Brain pericyte (primary cell): ENCODE results near the gene EHBP1L1.
"Not testable (repeated sequence)": the region's sequence is repeated elsewhere in the genome, so short reads cannot be mapped to it uniquely, and the experiment has no call there.

Experiments used
- DNase-seq: peaks from one replicate; pipeline ENCODE4 v3.0.0-alpha.2; 2012; ENCODE audit warnings: low read depth, low spot score

EHBP1L1 gene

GRCh38 chr11:65560555-65561418 is 15.1 kb upstream of the EHBP1L1 start:
- peak; percentile 72 for DNase-seq

DNA sequence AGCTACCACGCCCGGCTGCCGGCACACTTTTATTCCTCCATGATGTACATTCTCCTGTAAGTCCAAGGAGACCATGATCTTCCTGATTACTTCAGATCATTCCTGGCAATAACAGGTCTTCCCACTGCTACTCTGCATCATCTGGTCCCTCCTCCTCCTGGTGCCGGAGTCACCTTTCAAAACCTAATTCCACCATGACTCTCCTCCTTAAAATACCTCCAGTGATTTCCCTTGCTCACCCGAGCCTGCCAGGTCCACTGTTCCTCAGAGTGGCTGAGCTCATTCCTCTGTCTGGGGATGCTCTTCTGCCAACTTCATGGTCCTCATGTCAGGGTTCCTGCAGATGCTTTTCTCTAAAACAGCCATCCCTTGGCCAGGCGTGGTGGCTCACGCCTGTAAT is 13.8 kb upstream of the EHBP1L1 start:
- DNase-seq: no peak

GRCh38 chr11:65562788-65563187 is 13.1 kb upstream of the EHBP1L1 start:
- DNase-seq: no peak

GRCh38 chr11:65563601-65564000 is 12.3 kb upstream of the EHBP1L1 start:
- DNase-seq: no peak

GRCh38 chr11:65564879-65565559 is 10.8 kb upstream of the EHBP1L1 start:
- DNase-seq: not testable (repeated sequence)

- no peak for DNase-seq
These were observed 10.0 kb upstream of the EHBP1L1 start for GRCh38 chr11:65565624-65566453.

DNA sequence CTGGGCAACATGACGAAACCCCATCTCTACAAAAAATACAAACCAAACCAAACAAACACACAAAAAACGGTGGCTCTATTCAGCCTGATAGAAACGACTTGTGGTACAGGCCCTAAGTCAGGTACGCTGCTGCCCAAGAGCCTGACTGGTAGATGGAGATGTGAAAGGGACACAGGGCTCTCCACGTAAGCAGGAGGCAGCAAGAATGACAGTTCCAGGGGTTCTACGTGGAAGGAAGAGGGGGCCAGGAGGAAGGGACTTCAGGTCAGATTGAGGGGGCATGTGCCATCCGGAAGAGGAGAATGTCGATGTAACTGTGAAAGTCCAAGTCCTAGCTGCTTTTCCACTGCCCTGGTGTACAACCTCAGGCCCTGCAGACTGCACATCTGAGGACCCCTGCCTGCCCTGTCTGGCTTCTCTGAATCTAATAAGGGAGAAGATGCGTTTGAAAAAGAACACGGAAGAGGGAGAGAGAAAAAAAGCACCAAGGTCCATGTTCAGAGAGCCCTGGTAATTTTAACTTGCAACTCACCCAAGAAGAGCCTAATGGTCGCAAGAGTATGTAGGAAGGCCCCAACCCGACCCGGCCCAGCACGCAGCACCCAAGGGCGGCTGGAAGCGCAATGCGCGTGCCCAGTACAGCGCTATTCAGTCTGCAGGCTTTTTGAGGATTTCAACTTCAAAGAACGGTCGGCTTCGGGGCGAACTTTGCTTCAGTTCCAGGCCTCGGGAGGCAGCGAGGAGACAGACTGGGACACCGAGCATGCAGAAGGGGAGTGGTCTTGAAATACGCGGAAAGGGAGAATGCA is 6.5 kb upstream of the EHBP1L1 start:
- no peak for DNase-seq

DNA sequence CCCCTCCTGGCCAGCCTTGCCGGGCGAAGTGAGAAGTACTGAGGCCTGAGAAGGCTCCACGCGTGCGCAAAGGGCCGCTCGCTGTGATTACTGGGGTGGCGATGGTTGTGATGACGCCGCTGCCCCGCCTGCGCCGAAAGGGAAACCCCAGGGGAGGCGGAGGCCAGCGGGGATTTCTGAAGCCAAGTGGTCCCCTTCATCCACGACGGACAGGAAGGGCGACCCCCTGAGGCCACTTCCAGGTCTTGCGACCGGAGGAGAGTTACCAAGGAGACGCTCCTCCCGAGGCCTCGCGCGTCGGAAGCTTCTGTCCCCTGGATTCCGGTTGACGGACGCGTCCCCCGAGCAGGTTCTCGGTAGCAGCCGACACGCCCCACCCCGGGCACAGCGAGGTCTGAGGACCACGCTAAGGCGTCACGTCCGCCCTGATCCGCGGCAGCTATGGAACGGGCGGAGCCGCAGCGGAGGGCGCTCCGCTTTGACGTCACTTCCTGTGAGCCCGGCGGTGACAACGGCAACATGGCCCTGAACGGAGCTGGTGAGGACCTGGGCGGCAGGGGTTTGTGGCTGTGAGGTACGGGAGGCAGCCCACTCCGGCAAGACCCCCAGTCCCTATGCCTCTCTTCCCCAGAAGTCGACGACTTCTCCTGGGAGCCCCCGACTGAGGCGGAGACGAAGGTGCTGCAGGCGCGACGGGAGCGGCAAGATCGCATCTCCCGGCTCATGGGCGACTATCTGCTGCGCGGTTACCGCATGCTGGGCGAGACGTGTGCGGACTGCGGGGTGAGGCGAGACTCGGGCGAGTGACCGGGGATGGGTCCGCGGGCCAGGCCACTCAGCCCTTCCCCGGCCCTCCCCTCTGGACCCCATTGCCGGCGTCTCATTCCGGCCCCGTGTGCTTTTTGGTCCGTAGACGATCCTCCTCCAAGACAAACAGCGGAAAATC is 5.6 kb upstream of the EHBP1L1 start, which contains the start of gene ZNRD2:
Gene ZNRD2 (plus strand): TSS at position 505 of the 946 bp plus-strand sequence. CDS start 15 bp downstream, at position 520.
- DNase-seq: peak; percentile 89

DNA sequence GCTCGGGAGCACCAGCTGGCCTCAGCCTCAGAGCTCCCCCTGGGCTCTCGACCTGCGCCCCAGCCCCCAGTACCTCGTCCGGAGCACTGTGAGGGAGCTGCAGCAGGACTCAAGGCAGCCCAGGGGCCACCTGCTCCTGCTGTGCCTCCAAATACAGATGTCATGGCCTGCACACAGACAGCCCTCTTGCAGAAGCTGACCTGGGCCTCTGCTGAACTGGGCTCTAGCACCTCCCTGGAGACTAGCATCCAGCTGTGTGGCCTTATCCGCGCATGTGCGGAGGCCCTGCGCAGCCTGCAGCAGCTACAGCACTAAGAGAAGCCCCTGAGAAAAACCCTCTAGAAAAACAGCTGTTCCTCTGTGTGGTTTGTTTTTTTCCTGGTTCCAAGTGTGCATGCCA is 4.4 kb upstream of the EHBP1L1 start:
- no peak for DNase-seq

GRCh38 chr11:65571940-65572339 is 3.9 kb upstream of the EHBP1L1 start:
- no peak for DNase-seq

DNA sequence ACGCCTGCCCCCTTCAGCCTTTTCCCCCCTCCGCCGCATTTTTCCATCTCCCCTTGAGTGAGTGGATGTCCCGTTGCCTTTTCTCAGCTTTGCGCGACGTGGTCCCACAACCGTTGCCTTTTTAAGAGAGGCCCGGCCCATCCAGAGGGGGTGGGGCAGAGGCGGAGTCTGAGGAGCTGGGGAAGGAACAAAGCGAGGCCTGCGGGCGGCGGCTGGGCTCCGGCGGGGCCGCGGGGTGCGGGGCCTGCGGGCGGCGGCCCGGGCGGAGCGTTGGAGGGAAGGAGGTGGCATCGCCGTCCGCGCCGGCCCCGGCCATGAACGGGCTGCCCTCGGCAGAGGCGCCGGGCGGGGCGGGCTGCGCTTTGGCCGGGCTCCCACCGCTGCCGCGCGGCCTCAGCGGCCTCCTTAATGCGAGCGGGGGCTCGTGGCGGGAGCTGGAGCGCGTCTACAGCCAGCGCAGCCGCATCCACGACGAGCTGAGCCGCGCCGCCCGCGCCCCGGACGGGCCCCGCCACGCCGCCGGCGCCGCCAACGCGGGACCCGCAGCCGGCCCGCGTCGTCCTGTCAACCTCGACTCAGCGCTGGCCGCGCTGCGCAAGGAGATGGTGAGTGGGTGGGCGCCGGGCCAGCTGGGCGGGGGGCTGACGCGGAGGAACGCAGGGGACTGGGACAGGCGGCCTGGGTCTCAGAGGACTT is 3.3 kb upstream of the EHBP1L1 start, which contains the start of gene FAM89B:
Gene FAM89B (plus strand): TSS at position 183 of the 696 bp plus-strand sequence. CDS start 132 bp downstream, at position 315.
- no peak for DNase-seq

DNA sequence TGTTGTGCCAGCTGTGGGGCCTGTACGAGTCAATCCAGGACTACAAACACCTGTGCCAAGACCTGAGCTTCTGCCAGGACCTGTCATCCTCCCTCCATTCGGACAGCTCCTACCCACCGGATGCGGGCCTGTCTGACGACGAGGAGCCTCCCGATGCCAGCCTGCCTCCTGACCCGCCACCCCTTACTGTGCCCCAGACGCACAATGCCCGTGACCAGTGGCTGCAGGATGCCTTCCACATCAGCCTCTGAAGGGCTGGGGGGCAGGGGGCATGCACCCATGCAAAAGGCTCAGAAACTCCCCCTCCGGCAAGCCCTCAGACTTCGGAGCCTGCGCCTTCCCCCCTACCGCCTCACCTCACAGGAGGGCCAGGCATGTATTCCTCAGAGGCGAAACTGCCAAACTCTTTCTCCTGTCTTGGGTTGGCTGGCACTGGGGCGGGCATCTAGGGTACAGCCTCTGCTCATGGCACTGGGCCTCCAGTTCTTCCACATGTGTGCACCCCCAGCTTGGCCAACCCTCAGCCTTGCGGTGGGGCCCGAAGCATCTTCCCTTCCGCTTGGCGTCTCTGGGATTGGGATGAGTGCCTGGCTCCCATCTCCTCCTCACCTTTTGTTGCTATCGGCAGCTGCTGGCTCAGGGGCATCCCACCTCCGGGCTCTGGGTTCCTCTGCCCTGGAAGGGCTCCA is 2.3 kb upstream of the EHBP1L1 start:
- no peak for DNase-seq

DNA sequence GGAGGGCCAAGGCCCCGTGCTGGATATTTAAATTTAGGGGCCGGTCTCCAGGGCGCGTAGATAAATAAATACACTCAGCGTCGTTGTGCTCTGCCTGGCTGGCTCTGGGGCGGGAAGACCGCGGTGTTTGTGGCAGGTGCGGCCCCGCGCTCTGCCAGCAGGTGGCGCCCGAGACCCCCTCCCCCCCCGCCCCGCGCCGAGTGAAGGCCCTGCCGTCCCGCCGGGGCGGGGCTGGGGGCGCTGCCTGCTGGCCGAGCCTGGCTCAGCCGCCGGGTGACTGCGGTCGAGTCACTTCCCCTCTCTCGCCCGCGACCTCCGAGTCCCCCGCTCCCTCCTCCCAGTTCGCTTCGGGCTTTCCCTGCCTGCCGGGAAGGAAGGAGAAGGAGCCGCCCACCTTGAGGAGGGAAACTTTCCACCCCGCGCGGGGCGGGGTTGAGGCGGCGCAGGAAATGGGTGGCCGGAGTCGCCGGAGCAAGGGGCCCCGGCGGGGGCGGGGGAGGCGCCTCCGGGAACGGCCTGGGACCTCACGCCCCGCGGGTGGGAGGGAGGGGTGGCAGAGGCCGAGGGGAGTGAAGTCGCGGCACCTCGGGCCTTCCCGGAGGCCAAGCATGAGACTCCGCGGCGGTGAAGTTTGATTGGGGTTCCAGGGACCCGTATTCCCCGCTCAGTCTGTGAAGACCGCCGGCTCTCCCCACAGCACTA is 1.6 kb upstream of the EHBP1L1 start:
- peak; percentile 67 for DNase-seq

GRCh38 chr11:65574811-65575567 is 864 bp upstream of the EHBP1L1 start:
- DNase-seq: no peak

DNA sequence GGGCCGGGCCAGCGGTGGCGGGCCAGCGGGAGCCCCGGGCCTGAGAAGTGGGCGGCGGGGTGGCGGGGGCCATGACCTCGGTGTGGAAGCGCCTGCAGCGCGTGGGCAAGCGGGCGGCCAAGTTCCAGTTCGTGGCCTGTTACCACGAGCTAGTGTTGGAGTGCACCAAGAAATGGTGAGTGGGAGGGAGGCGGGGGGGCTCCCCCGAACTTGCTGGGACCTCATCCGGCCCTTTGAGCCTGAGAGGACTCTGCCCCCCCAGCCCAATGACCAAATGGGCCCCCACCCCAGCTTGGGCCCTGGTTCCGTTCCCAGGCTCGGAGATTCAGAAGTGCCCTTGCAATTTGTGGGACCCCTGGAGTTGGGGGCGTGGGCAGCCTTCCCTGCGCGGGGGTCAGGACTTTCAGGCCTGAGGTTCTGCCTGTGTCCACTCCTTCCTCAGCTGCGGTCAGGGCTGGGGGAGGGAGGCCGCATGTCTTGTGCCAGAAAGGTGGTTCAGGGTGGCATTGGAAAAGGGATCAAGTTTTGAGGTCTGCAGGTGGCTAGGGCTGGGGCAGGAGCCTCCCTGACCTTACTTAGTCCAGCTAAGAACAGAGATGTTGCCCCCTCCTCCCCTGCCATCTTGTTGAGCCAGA is 496 bp downstream of the EHBP1L1 start:
- no peak for DNase-seq

GRCh38 chr11:65576867-65577755 is 1.3 kb downstream of the EHBP1L1 start:
- DNase-seq: peak; percentile 74
